Kidney epithelial cell (primary cell): ENCODE results near the gene ANO8. TPM values are rescaled to one million over a fixed set of nuclear protein-coding genes. Genes with fewer than 3 reads are reported as not detected.

Experiments
- DNase-seq: peaks from one replicate; pipeline ENCODE4 v3.0.0-alpha.2; 2010; ENCODE audit warnings: low read depth
- H3K27me3 ChIP-seq: 2 replicates; pipeline ENCODE4 v1.6.0; 2011; ENCODE audit warnings: low read length; ENCODE audit not compliant: control insufficient read depth, insufficient read depth
- H3K36me3 ChIP-seq: 2 replicates; pipeline ENCODE4 v1.5.1; 2011; ENCODE audit warnings: low read length; ENCODE audit not compliant: control insufficient read depth, insufficient read depth
- H3K4me3 ChIP-seq: 2 replicates; pipeline ENCODE4 v1.5.1; 2011; ENCODE audit warnings: low read depth, mild to moderate bottlenecking, control low read depth, low read length
- total RNA-seq: library from RNA; depleted of rRNA; stranded (reverse); fragments of >200 nt; gene quantifications from 2 replicates; pipeline ENCODE4 v1.2.3, GENCODE V29; 2015
- TF ChIP-seq, protein P1 (sequence below): IDR thresholded peaks from 2 replicates; pipeline ENCODE4 v1.5.1; 2011; ENCODE audit warnings: mild to moderate bottlenecking, moderate library complexity, low read length, control low read depth, inconsistent platforms; ENCODE audit not compliant: insufficient read depth, poor library complexity, severe bottlenecking

Gene ANO8
- total RNA-seq, 1 donor from 2014 or later, result 6.9 TPM

DNA sequence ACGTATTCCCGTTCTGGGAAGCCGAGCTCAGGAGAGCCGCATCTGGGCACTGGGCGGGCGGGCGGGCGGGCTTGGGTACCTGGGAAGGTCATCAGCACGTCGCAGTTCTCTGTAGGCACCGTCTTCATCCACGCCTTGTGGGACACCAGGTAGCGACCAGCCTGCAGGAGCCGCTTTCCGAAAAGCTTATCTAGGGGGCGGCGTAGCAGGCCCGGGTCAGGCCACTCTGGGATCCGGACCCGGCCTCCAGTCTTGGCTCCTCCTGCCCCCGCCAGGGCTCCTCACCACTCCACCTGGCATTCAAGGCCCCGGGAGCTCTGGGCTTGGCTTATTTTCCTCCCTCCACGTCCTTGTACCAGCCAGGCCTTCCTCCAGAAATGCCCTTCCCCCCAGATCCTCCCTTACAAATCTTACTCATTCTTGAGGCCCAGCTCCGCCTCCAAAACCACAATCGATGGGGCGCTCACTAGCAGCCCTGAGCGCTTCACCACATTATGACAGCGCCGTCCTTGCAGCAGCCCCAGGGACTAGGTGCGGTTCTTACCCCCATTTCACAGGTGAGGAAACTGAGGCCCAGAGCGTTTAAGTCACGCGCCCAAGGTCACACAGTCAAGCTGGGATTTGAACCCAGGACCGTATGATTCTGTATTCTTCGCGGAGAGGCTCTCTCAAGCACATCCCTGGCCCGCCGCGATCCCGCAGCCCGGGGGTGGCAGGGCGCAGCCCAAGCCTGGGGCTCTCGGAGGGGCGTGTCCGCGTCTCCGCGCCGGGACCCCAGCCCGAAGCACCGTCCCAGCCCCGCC is 843 bp downstream of the ANO8 start:
- Histone ChIP-seq H3K27me3 (peaks cover 11% of the 10 kb centered on the region), H3K4me3 (peak overlapping the region; percentile 52), H3K36me3 (peaks cover 1% of the 10 kb centered on the region)
- TF ChIP-seq, protein P1, sequence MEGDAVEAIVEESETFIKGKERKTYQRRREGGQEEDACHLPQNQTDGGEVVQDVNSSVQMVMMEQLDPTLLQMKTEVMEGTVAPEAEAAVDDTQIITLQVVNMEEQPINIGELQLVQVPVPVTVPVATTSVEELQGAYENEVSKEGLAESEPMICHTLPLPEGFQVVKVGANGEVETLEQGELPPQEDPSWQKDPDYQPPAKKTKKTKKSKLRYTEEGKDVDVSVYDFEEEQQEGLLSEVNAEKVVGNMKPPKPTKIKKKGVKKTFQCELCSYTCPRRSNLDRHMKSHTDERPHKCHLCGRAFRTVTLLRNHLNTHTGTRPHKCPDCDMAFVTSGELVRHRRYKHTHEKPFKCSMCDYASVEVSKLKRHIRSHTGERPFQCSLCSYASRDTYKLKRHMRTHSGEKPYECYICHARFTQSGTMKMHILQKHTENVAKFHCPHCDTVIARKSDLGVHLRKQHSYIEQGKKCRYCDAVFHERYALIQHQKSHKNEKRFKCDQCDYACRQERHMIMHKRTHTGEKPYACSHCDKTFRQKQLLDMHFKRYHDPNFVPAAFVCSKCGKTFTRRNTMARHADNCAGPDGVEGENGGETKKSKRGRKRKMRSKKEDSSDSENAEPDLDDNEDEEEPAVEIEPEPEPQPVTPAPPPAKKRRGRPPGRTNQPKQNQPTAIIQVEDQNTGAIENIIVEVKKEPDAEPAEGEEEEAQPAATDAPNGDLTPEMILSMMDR, result no peak
- peak; percentile 70 for DNase-seq

GRCh38 chr19:17332677-17333581 is 1.7 kb downstream of the ANO8 start:
- H3K27me3 ChIP-seq, result peaks cover 11% of the 10 kb centered on the region
- peaks cover 1% of the 10 kb centered on the region for H3K36me3 ChIP-seq
- TF ChIP-seq, protein P1, result no peak
- no peak for DNase-seq
- H3K4me3 ChIP-seq, result no peak overlapping the region

DNA sequence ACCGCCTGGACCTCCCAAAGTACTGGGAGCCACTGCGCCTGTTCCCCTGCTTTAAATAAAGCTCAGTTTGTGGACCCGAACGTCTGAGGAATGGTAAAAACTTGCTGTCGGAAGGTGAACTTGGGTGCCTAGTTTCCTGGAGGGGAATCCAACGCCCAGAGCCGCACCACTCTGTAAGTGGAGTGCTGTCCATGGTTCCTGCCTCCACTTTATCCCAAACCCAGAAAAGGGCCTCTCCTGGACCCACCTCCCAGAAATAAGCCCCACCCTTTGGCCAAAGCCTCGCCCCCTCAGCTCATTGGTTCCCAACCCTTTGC is 2.3 kb downstream of the ANO8 start:
- no peak overlapping the region for H3K4me3 ChIP-seq
- DNase-seq, result no peak
- H3K27me3 ChIP-seq, result peaks cover 11% of the 10 kb centered on the region
- peaks cover 1% of the 10 kb centered on the region for H3K36me3 ChIP-seq
- TF ChIP-seq, protein P1, result no peak

GRCh38 chr19:17331045-17331558 is 3.6 kb downstream of the ANO8 start:
- Histone ChIP-seq H3K4me3 (no peak overlapping the region), H3K27me3 (peaks cover 11% of the 10 kb centered on the region), H3K36me3 (peaks cover 1% of the 10 kb centered on the region)
- no peak for DNase-seq
- TF ChIP-seq, protein P1, result no peak

GRCh38 chr19:17330262-17331044 is 4.2 kb downstream of the ANO8 start:
- H3K36me3 ChIP-seq, result peaks cover 1% of the 10 kb centered on the region
- no peak overlapping the region for H3K4me3 ChIP-seq
- no peak for DNase-seq
- H3K27me3 ChIP-seq, result peaks cover 11% of the 10 kb centered on the region
- TF ChIP-seq, protein P1, result no peak
